Pancreas (tissue), 10 donors: ENCODE results near the gene PCDHGA6. TPM values are rescaled to one million over a fixed set of nuclear protein-coding genes. Genes with fewer than 3 reads are reported as not detected.

Source experiments
- ATAC-seq, 4 donors: fragments of 200-7000 bp; cut with Tn5 transposase; one replicate each; pipeline versions ENCODE4 v1.8.0 to v1.9.1; 2020; ENCODE audit warnings: mild to moderate bottlenecking in 4 of 4, moderate library complexity in 4 of 4
- DNase-seq, 6 donors: peaks; one replicate each; pipeline ENCODE4 v3.0.0-alpha.2; 2020
- FAIRE-seq: peaks from 2 replicates; lab custom pipeline; 2012; peaks lifted over from hg19 to GRCh38; lab: Jason Lieb, UNC
- H3K27ac ChIP-seq, 4 donors: fragments of 200-600 bp; sonication (generic); 1 replicate in 3 of 4; 2 replicates in 1 of 4; pipeline versions ENCODE4 v1.5.0 to v1.8.0; 2020
- H3K27me3 ChIP-seq, 4 donors: fragments of 200-600 bp; one replicate each; pipeline ENCODE4 v1.8.0; 2021
- H3K36me3 ChIP-seq, 3 donors: fragments of 200-600 bp; sonication (generic) in 1 of 3; one replicate each; pipeline versions ENCODE4 v1.5.0 to v1.8.0; 2020 to 2021
- H3K4me1 ChIP-seq, 3 donors: fragments of 200-600 bp; one replicate each; pipeline ENCODE4 v1.8.0; 2021
- H3K4me3 ChIP-seq, 4 donors: fragments of 200-600 bp; sonication (generic) in 2 of 4; one replicate each; pipeline versions ENCODE4 v1.5.0 to v1.8.0; 2020 to 2021
- H3K9me3 ChIP-seq, 4 donors: fragments of 200-600 bp; one replicate each; pipeline ENCODE4 v1.8.0; 2021
- CTCF ChIP-seq, 4 donors: fragments of 200-600 bp; sonication (generic) in 3 of 4; IDR thresholded peaks; one replicate each; pipeline versions ENCODE4 v1.5.0 to v1.8.0; 2021; ENCODE audit warnings: antibody characterized with exemption in 4 of 4
- WGBS, 2 donors: extraction: QIAGEN DNeasy Blood & Tissue Kit; methylation state at CpG; one replicate each; pipeline ENCODE4 v1.1.7; 2013; 5-methylcytosine and 5-hydroxymethylcytosine counted together
- intact Hi-C, 3 donors: fragments of 100-400 bp; cut with DNase I; formaldehyde crosslinking; loops; one replicate each; pipeline versions ENCODE4 v1.11.1 to v1.14.2; 2022
- polyA plus RNA-seq, 2 donors: library from polyadenylated mRNA; stranded (reverse); fragments of 200-250 nt; gene quantifications; one replicate each; pipeline ENCODE4 v1.2.3, GENCODE V29; 2013
- total RNA-seq, 6 donors: library from RNA; stranded (reverse); fragmentation: NEBNext Ultra II Directional in 4 of 6; extraction: Animal tissue kit (Norgen Biotek cat#: 25700) in 4 of 6; gene quantifications; one replicate each; pipeline versions ENCODE4 v1.2.1 to v1.2.4, GENCODE V29; 2021 to 2023
- donor health status: healthy with polysubstance abuse.
- donor health status: DM: no; HTN: no; CAD: no; lungs with moderate emphysema.
- donor health status: DM: no; HTN: no; CAD: no.
- donor health status: control.
- donor health status: control.
- donor health status: Bipolar disorder and iron deficiency.
- donor health status: DM: yes; HTN: yes; CAD: no.
- donor health status: DM: no; HTN: no; CAD: no.
- donor health status: DM: no; HTN: no; CAD: no.
- donor health status: DM: yes; HTN: yes; CAD: no.

PCDHGA6 gene
- total and polyA plus RNA-seq, 8 donors = 1.1 to 3.1 (median 1.8) TPM

GRCh38 chr5:141419074-141419880 is 45.6 kb downstream of the PCDHGA6 start:
- Histone ChIP-seq H3K4me1 (no peaks in the 10 kb centered on the region), H3K36me3 (no peaks in the 10 kb centered on the region), H3K27me3 (no peaks in the 10 kb centered on the region), H3K27ac (no peak overlapping the region), H3K4me3 (no peak overlapping the region), H3K9me3 (peaks cover 0 to 49% (median 12%) of the 10 kb centered on the region in 4 donors)
- DNase-seq = no peak
- 21% methylated on average over 66 to 74 of the region's 74 CpGs for WGBS, 2 donors
- no peak for ATAC-seq
- TF ChIP-seq CTCF (IDR thresholded peaks at IDR 0.05) = no peak
- intact Hi-C loops = loop anchor here in 1 of 3 donors (10.0 kb wide), 1 partner anchor 106 kb away; no protein-coding TSS in a partner anchor
- no peak for FAIRE-seq

GRCh38 chr5:141420855-141421488 is 47.3 kb downstream of the PCDHGA6 start, which contains the start of gene PCDHGA11:
Gene PCDHGA11, plus strand, starts transcription at chr5:141421051. Its CDS starts 177 bp downstream, at chr5:141421228.
- Histone ChIP-seq H3K9me3 (peaks cover 0 to 60% (median 12%) of the 10 kb centered on the region in 4 donors), H3K4me3 (peak within 1 kb of the TSS in 1 of 4 donors; percentile 24), H3K27ac (no peak within 1 kb of the TSS), H3K36me3 (no peaks in the 10 kb centered on the region), H3K27me3 (no peaks in the 10 kb centered on the region), H3K4me1 (no peaks in the 10 kb centered on the region)
- WGBS, 2 donors = 12% methylated on average over 42 of the region's 42 CpGs
- DNase-seq (no peak), ATAC-seq (peak in 3 of 4 donors; percentile 38 to 64 (median 61)), FAIRE-seq (no peak)
- intact Hi-C loops = loop anchor here in 1 of 3 donors (10.0 kb wide), 1 partner anchor 56 kb away; the partner anchor contains the start of gene PCDHGA5
- TF ChIP-seq CTCF (IDR thresholded peaks at IDR 0.05) = peak in 1 of 4 donors; percentile 15

- H3K36me3 ChIP-seq = no peaks in the 10 kb centered on the region
- no peak for FAIRE-seq
- H3K4me3 ChIP-seq = peak overlapping the region in 1 of 4 donors; percentile 24
- no peaks in the 10 kb centered on the region for H3K4me1 ChIP-seq
- H3K9me3 ChIP-seq = peaks cover 0 to 63% (median 12%) of the 10 kb centered on the region in 4 donors
- 8 to 10% methylated on average over 13 of the region's 13 CpGs for WGBS, 2 donors
- intact Hi-C loops = loop anchor here in 1 of 3 donors (10.0 kb wide), 1 partner anchor 57 kb away; the partner anchor contains the start of gene PCDHGA5
- no peak for DNase-seq
- ATAC-seq = no peak
- TF ChIP-seq CTCF (IDR thresholded peaks at IDR 0.05) = no peak
- H3K27ac ChIP-seq = no peak overlapping the region
- H3K27me3 ChIP-seq = no peaks in the 10 kb centered on the region
Measured at GRCh38 chr5:141421489-141421855, 47.8 kb downstream of the PCDHGA6 start.

- no peak for TF ChIP-seq CTCF (IDR thresholded peaks at IDR 0.05)
- Histone ChIP-seq H3K27ac (no peak overlapping the region), H3K27me3 (no peaks in the 10 kb centered on the region), H3K4me1 (no peaks in the 10 kb centered on the region), H3K36me3 (no peaks in the 10 kb centered on the region), H3K4me3 (no peak overlapping the region), H3K9me3 (peaks cover 0 to 63% (median 10%) of the 10 kb centered on the region in 4 donors)
- DNase-seq (no peak), FAIRE-seq (no peak), ATAC-seq (no peak)
- intact Hi-C loops = loop anchor here in 1 of 3 donors (10.0 kb wide), 1 partner anchor 58 kb away; the partner anchor contains the start of gene PCDHGA5
- WGBS, 2 donors = 13 to 17% methylated on average over 42 of the region's 42 CpGs
Measured at GRCh38 chr5:141422742-141423291, 49.1 kb downstream of the PCDHGA6 start.
